ENCODE data around the gene TAP1. TPM values are rescaled to one million over a fixed set of nuclear protein-coding genes. Genes with fewer than 3 reads are reported as not detected.

TAP1 gene
- total RNA-seq, 4 donors from 2014 or later = 27.2 to 45.9 (median 34.4) TPM

GRCh38 chr6:32840604-32841246 lies 12.8 kb downstream of the TAP1 start:
- H3K27me3 ChIP-seq = no peaks in the 10 kb centered on the region
- no peak overlapping the region for H3K4me3 ChIP-seq
- TF ChIP-seq EP300 (IDR thresholded peaks at IDR 0.05) (no peak), POLR2A (IDR thresholded peaks at IDR 0.05) (no peak)
- TF ChIP-seq, protein P1, sequence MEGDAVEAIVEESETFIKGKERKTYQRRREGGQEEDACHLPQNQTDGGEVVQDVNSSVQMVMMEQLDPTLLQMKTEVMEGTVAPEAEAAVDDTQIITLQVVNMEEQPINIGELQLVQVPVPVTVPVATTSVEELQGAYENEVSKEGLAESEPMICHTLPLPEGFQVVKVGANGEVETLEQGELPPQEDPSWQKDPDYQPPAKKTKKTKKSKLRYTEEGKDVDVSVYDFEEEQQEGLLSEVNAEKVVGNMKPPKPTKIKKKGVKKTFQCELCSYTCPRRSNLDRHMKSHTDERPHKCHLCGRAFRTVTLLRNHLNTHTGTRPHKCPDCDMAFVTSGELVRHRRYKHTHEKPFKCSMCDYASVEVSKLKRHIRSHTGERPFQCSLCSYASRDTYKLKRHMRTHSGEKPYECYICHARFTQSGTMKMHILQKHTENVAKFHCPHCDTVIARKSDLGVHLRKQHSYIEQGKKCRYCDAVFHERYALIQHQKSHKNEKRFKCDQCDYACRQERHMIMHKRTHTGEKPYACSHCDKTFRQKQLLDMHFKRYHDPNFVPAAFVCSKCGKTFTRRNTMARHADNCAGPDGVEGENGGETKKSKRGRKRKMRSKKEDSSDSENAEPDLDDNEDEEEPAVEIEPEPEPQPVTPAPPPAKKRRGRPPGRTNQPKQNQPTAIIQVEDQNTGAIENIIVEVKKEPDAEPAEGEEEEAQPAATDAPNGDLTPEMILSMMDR (IDR thresholded peaks at IDR 0.05) = no peak
- H3K9me3 ChIP-seq = no peaks in the 10 kb centered on the region
- peak overlapping the region in 1 of 4 donors; percentile 40 for H3K27ac ChIP-seq
- no peak for DNase-seq (ENCODE audit: low spot score in 2 of 2)
- peaks cover 0 to 47% (median 25%) of the 10 kb centered on the region in 4 donors for H3K4me1 ChIP-seq
- WGBS, 2 donors = 82 to 91% methylated on average over 9 of the region's 9 CpGs
- peaks cover 0 to 34% (median 0%) of the 10 kb centered on the region in 3 donors for H3K36me3 ChIP-seq

DNA sequence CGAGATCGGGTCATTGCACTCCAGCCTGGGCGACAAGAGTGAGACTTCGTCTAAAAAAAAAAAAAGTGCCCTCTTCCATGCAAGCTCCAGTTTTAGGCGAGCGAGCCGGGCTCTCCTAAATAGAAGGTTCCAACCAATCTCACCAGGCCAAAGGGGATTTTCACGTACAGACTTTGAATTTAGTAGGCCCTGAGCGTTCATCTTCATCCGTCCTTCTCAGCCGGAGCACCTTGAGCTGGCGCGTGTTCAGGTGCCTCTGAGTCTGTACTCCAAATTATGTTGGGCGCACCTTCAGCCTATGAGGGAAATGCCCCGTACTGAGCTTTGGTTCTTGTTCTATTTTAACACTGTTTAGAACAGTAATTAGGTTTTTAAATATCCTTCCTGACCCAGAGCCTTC lies 14.1 kb downstream of the TAP1 start:
- Histone ChIP-seq H3K9me3 (no peaks in the 10 kb centered on the region), H3K27ac (peak overlapping the region in 3 of 4 donors; percentile 96 to 99 (median 97)), H3K36me3 (peaks cover 0 to 42% (median 0%) of the 10 kb centered on the region in 3 donors), H3K27me3 (no peaks in the 10 kb centered on the region), H3K4me1 (peaks cover 0 to 36% (median 20%) of the 10 kb centered on the region in 4 donors), H3K4me3 (no peak overlapping the region)
- TF ChIP-seq POLR2A (IDR thresholded peaks at IDR 0.05) = no peak
- WGBS, 2 donors = 87 to 90% methylated on average over 15 of the region's 15 CpGs
- DNase-seq (ENCODE audit: low spot score in 2 of 2) = no peak

DNA sequence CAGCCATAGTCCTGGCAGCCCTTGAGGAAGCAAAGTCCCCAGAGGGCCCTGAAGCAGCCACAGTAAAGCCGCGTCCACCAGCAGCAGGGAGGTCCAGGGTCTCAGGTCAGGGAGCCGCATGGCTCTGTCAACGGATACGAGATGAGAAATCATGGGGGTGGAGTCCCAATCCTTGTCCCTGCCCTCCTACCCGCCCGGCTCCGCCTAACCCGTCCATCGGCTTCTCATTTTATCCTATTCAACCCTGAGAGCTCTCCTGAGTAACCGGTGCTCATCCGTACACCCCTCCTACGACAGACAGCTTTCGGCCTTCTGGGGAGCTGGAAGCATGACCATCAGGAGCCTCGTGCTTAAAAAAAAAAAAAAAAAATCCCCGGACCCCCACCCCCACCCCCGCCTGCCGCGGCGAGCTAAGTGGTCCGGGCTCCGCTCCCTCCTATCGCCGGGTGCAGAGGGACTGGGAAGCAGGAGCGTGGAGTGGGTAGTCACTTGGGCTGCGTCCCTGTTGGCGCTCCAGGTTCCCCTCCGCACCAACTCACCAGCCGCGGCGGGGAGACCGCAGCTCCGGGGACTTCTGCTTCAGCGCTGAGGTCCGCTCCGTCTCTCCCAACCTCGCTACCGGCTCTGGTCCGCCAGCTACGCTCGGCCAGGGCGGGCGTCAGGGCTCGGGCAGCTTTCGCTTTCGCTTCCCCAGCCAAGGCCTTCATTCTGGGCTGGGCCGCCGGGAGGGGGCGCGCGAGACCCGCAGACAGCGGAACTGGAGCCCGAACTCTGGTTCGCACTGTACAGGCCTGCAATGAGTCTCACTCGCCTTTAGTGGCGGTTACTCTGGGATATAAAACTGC lies 15.2 kb downstream of the TAP1 start, which contains the start of gene TAP2:
Gene TAP2 (minus strand): TSS at position 626 of the 845 bp plus-strand sequence. CDS start 506 bp downstream, at position 120.
- Histone ChIP-seq H3K36me3 (peaks cover 0 to 51% (median 0%) of the 10 kb centered on the region in 3 donors), H3K4me1 (peaks cover 0 to 35% (median 20%) of the 10 kb centered on the region in 4 donors), H3K27me3 (no peaks in the 10 kb centered on the region), H3K9me3 (no peaks in the 10 kb centered on the region), H3K27ac (peak within 1 kb of the TSS; percentile 93 to 99 (median 96)), H3K4me3 (peak within 1 kb of the TSS; percentile 57 to 85 (median 76))
- peak; percentile 96 to 97 for DNase-seq (ENCODE audit: low spot score in 2 of 2)
- 0 to 1% methylated on average over 34 to 48 of the region's 57 CpGs for WGBS, 2 donors
- peak; percentile 60 to 75 for TF ChIP-seq POLR2A (IDR thresholded peaks at IDR 0.05)
- TF ChIP-seq, protein P1 (IDR thresholded peaks at IDR 0.05) = peak; percentile 88 to 99 (median 97)
- TF ChIP-seq EP300 (IDR thresholded peaks at IDR 0.05) = peak; percentile 80 to 92

- H3K4me1 ChIP-seq = peaks cover 0 to 28% (median 14%) of the 10 kb centered on the region in 4 donors
- H3K27me3 ChIP-seq = no peaks in the 10 kb centered on the region
- peak overlapping the region; percentile 93 to 99 (median 96) for H3K27ac ChIP-seq
- H3K4me3 ChIP-seq = peak overlapping the region; percentile 57 to 85 (median 76)
- DNase-seq (ENCODE audit: low spot score in 2 of 2) = no peak
- 26 to 35% methylated on average over 7 to 9 of the region's 12 CpGs for WGBS, 2 donors
- H3K36me3 ChIP-seq = peaks cover 0 to 52% (median 0%) of the 10 kb centered on the region in 3 donors
- TF ChIP-seq, protein P1 (IDR thresholded peaks at IDR 0.05) = no peak
- TF ChIP-seq EP300 (IDR thresholded peaks at IDR 0.05) = no peak
- no peak for TF ChIP-seq POLR2A (IDR thresholded peaks at IDR 0.05)
- no peaks in the 10 kb centered on the region for H3K9me3 ChIP-seq
Observed at GRCh38 chr6:32837651-32838113, 15.8 kb downstream of the TAP1 start.

DNA sequence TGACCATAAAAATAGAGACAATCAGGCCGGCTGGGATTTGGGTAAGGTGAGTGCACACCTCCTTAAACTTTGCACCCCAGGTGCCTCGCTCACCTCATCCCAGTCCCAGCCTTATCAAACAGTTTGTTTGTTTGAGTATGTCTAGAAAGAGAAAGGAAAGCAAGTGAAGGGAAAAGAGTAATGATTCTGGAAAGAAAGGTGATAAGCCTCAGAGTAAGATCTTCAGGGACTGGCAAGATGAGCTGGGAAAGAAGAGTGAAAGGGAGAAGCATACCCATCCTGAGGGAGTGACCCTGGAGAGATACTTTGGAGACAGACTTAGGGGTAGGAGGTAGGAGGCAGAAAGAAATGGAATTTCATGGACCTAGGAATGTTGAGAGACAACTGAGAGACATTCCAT lies 16.6 kb downstream of the TAP1 start:
- DNase-seq (ENCODE audit: low spot score in 2 of 2) = no peak

More for the DNA sequence above, 16.6 kb downstream of the TAP1 start:
- Histone ChIP-seq H3K36me3 (peaks cover 0 to 52% (median 0%) of the 10 kb centered on the region in 3 donors), H3K9me3 (no peaks in the 10 kb centered on the region), H3K4me1 (peaks cover 0 to 20% (median 12%) of the 10 kb centered on the region in 4 donors), H3K27me3 (no peaks in the 10 kb centered on the region), H3K27ac (no peak overlapping the region), H3K4me3 (no peak overlapping the region)
- TF ChIP-seq, protein P1 (IDR thresholded peaks at IDR 0.05) = no peak
- TF ChIP-seq POLR2A (IDR thresholded peaks at IDR 0.05) (no peak), EP300 (IDR thresholded peaks at IDR 0.05) (no peak)
- 87 to 93% methylated on average over 2 of the region's 2 CpGs for WGBS, 2 donors

Measured in tibial nerve (tissue), 4 donors.